Panc1 (cell line): ENCODE results near the gene BNIP3. TPM values are rescaled to one million over a fixed set of nuclear protein-coding genes. Genes with fewer than 3 reads are reported as not detected.

Experiments
- ATAC-seq: fragments of 200-7000 bp; cut with Tn5 transposase; 2 replicates; pipeline ENCODE4 v1.9.1; 2020; ENCODE audit warnings: mild to moderate bottlenecking, moderate library complexity
- BruUV-seq: library from RNA; stranded (reverse); fragments of 400-500 nt; replicated peaks from 2 replicates; lab custom pipeline; 2021; lab: Mats Ljungman, UMichigan
- CTCF ChIA-PET: fragments of 300-600 bp; sonication (Branson Sonifier 250); formaldehyde crosslinking; loops from one replicate; lab custom pipeline; 2022; ENCODE audit warnings: antibody characterized with exemption; lab: Charles Lee
- POLR2A ChIA-PET: fragments of 300-600 bp; sonication (Branson Sonifier 250); formaldehyde crosslinking; loops from one replicate; lab custom pipeline; 2022; ENCODE audit warnings: antibody characterized with exemption; lab: Charles Lee
- DNase-seq: peaks from one replicate; pipeline ENCODE4 v3.0.0-alpha.2; 2010; ENCODE audit warnings: low read depth, low spot score
- H3K27ac ChIP-seq: 2 replicates; pipeline ENCODE4 v1.5.1; 2011; ENCODE audit warnings: mild to moderate bottlenecking, low read length, inconsistent platforms
- H3K27me3 ChIP-seq: fragments of 200-500 bp; sonication (Bioruptor generic); 2 replicates; pipeline ENCODE4 v1.6.0; 2014; ENCODE audit warnings: low read length, inconsistent platforms; ENCODE audit not compliant: control insufficient read depth, insufficient read depth
- H3K36me3 ChIP-seq: fragments of 200-500 bp; sonication (Bioruptor generic); 2 replicates; pipeline ENCODE4 v1.5.1; 2014; ENCODE audit warnings: inconsistent platforms, mild to moderate bottlenecking, low read length, moderate library complexity; ENCODE audit not compliant: control insufficient read depth, insufficient read depth
- H3K4me1 ChIP-seq: 2 replicates; pipeline ENCODE4 v1.5.1; 2011; ENCODE audit warnings: inconsistent platforms, mild to moderate bottlenecking, low read length, moderate library complexity; ENCODE audit not compliant: control insufficient read depth, insufficient read depth
- H3K4me3 ChIP-seq, 2 experiments: 2 replicates each; pipeline ENCODE4 v1.5.1; 2011 to 2012; ENCODE audit warnings: low read depth in 2 of 2, low read length in 2 of 2, mild to moderate bottlenecking in 2 of 2, inconsistent platforms in 1 of 2, moderate library complexity in 1 of 2
- H3K9me3 ChIP-seq: fragments of 200-500 bp; sonication (Bioruptor generic); 2 replicates; pipeline ENCODE4 v1.5.1; 2014; ENCODE audit warnings: low read depth, mild to moderate bottlenecking, inconsistent platforms, low read length, moderate library complexity; ENCODE audit not compliant: control insufficient read depth, insufficient read depth
- CTCF ChIP-seq: fragments of 450-650 bp; IDR thresholded peaks from 2 replicates; pipeline ENCODE4 v1.5.1; 2017; ENCODE audit warnings: mild to moderate bottlenecking
- POLR2AphosphoS5 ChIP-seq: IDR thresholded peaks from 2 replicates; pipeline ENCODE4 v1.6.1; 2012; ENCODE audit warnings: mild to moderate bottlenecking, low read depth, low read length, moderate library complexity
- REST ChIP-seq, 2 experiments: IDR thresholded peaks; 2 replicates each; pipeline ENCODE4 v1.6.1; 2011 to 2012; ENCODE audit warnings: low read depth in 2 of 2, control low read depth in 1 of 2, low read length in 1 of 2, mild to moderate bottlenecking in 1 of 2, moderate library complexity in 1 of 2; ENCODE audit not compliant: insufficient read depth in 1 of 2
- SIN3A ChIP-seq: IDR thresholded peaks from 2 replicates; pipeline ENCODE4 v1.6.1; 2012; ENCODE audit warnings: low read depth, mild to moderate bottlenecking, low read length, moderate library complexity, borderline replicate concordance; ENCODE audit not compliant: insufficient read depth
- TCF7L2 ChIP-seq: IDR thresholded peaks from 2 replicates; pipeline ENCODE4 v1.6.1; 2011; ENCODE audit warnings: mild to moderate bottlenecking, low read depth, low read length, inconsistent platforms
- in situ Hi-C: cut with HindIII; loops from 2 replicates; pipeline ENCODE4 v1.10.0; 2016; ENCODE audit warnings: low sequenced_read_pairs, low pct_unique_long_range_greater_than_20kb
- intact Hi-C: fragments of 100-400 bp; cut with micrococcal nuclease; formaldehyde crosslinking; loops from one replicate; pipeline ENCODE4 v1.10.0; 2022; ENCODE audit not compliant: unreplicated experiment
- total RNA-seq: library from RNA; stranded (reverse); gene quantifications from one replicate; pipeline ENCODE4 v1.2.1, GENCODE V29; 2021; ENCODE audit not compliant: unreplicated experiment

Gene BNIP3
- total RNA-seq, 1 experiment from 2014 or later: 67.8 TPM

- ChIA-PET POLR2A (no interaction called here), CTCF (interaction anchor here (1.0 kb wide), 1 partner anchor 41 kb away, joined by 3 read pairs; no protein-coding TSS in a partner anchor)
- in situ Hi-C loops: no loop called here
- BruUV-seq: no TSS peak
- Histone ChIP-seq H3K4me1 (peaks cover 22% of the 10 kb centered on the region), H3K36me3 (no peaks in the 10 kb centered on the region), H3K9me3 (no peaks in the 10 kb centered on the region), H3K27ac (peak overlapping the region; percentile 52), H3K27me3 (no peaks in the 10 kb centered on the region), H3K4me3 (peak overlapping the region; percentile 52 to 79)
- ATAC-seq (peak; percentile 6; the same call in 1 of the 2 replicates), DNase-seq (no peak)
- intact Hi-C loops: no loop called here
- TF ChIP-seq SIN3A (no peak), TCF7L2 (no peak), REST (IDR thresholded peaks at IDR 0.05; ENCODE audit: insufficient read depth in 1 of 2, low read depth in 2 of 2, low read length in 1 of 2) (no peak), POLR2AphosphoS5 (no peak; the same call in 1 of the 2 replicates), CTCF (no peak)
Measured at GRCh38 chr10:131982185-131982756, 548 bp upstream of the BNIP3 start.

DNA sequence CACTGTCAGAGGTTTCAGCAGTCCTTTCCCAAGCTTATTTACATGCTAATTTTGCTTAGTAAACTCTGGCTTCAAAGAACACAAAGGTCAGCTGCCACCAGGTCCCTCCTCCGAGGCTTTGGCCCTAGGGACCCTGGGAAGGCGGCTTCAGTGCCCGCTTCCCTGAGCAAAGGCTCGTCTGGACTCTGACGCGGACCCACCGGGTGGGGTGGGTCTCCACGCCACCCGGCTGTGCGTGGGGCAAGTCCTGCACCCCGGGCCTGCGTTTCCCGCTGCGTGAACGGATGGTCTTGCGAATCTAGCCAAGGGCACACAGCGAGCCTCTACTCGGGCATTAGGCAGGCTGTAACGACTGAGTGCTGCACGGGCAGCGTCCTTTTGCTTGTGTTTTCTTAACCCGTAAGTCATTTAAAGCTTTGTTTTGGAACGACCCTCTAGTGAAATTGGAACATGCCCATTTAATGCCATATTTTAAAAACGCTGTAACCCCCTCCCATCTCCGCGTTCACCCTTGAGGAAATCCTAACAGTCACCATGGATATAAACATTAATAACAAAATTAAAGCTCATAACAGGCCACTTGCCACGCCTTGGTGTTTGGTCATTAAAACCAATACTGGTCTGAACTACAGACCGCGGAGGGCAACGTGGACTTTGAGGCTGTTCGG, 828 bp downstream of the BNIP3 start:
- intact Hi-C loops: no loop called here
- peak overlapping the region; percentile 80 for H3K27ac ChIP-seq
- peak overlapping the region; percentile 79 to 98 for H3K4me3 ChIP-seq
- peaks cover 22% of the 10 kb centered on the region for H3K4me1 ChIP-seq
- ChIA-PET CTCF (interaction anchor here (1.0 kb wide), 1 partner anchor 42 kb away, joined by 3 read pairs; no protein-coding TSS in a partner anchor), POLR2A (interaction anchor here (0.6 kb wide), 2 partner anchors 58 to 606 kb away, joined by 3 to 4 read pairs; no protein-coding TSS in a partner anchor)
- no peaks in the 10 kb centered on the region for H3K27me3 ChIP-seq
- H3K36me3 ChIP-seq: no peaks in the 10 kb centered on the region
- DNase-seq (no peak), ATAC-seq (no peak)
- H3K9me3 ChIP-seq: no peaks in the 10 kb centered on the region
- TSS peak; percentile 77 for BruUV-seq
- TF ChIP-seq SIN3A (no peak), TCF7L2 (no peak), REST (IDR thresholded peaks at IDR 0.05; ENCODE audit: insufficient read depth in 1 of 2, low read depth in 2 of 2, low read length in 1 of 2) (no peak), POLR2AphosphoS5 (no peak), CTCF (no peak)
- in situ Hi-C loops: no loop called here
